Measurements from ENCODE around the gene RIC1. TPM values are rescaled to one million over a fixed set of nuclear protein-coding genes. Genes with fewer than 3 reads are reported as not detected.

Gene RIC1
- total and polyA plus RNA-seq, 2 of the 8 experiments (the other 6 are each of a cell fraction or from before 2014, with no cell fraction given), result 10.7 to 24.5 TPM

DNA sequence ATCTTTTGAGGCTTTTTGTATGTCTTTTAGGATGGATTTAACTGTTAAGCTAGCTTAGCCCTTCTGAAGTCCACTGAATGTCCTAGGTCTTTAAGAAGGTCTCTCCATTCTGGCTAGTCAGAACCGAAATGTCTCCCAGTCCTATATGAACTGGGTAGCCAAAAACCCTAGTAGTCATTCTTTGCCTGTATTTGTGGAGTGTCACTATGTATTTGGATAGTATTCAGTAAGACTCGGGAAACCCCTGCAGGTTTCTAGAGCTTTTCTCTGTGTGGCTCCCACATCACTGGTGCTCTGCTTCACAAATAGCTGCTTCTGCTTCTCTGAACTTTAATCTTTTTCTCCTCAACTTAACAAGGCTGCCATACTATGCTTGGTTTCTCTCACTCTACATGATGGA lies 68.0 kb downstream of the RIC1 start:
- DNase-seq (ENCODE audit: low read depth in 1 of 2, low spot score in 2 of 2) (no peak), FAIRE-seq (no peak)
- H2AFZ ChIP-seq (ENCODE audit: low read length), result no peak overlapping the region
- peaks cover 0 to 1% of the 10 kb centered on the region in 2 experiments for H4K20me1 ChIP-seq (replicated peaks in 1 of 2; ENCODE audit: control insufficient read depth in 1 of 2, insufficient read depth in 2 of 2, low read length in 2 of 2)
- no peaks in the 10 kb centered on the region; a peak in 1 of 4 replicates for H3K79me2 ChIP-seq (ENCODE audit: control insufficient read depth in 1 of 2, insufficient read depth in 2 of 2, low read length in 2 of 2)
- no peaks in the 10 kb centered on the region for H3K27me3 ChIP-seq (replicated peaks in 1 of 4; ENCODE audit: control insufficient read depth in 3 of 4, extremely low read depth in 1 of 4, insufficient read depth in 3 of 4, low read length in 3 of 4)
- no peak overlapping the region for H3K4me3 ChIP-seq (ENCODE audit: extremely low read depth in 1 of 4, insufficient read depth in 2 of 4, low read depth in 3 of 4, low read length in 4 of 4)
- H3K14ac ChIP-seq (ENCODE audit: insufficient read length), result no peak overlapping the region
- no peak overlapping the region for H2BK15ac ChIP-seq (ENCODE audit: low read length)
- H4K5ac ChIP-seq (ENCODE audit: insufficient read length, low read depth, low read length), result no peak overlapping the region
- H3K23me2 ChIP-seq (ENCODE audit: low read depth, low read length), result no peaks in the 10 kb centered on the region
- CTCF ChIA-PET (ENCODE audit: partially characterized antibody), result interaction anchor here (1.0 kb wide), 1 partner anchor 19 kb away, joined by 4 read pairs; no protein-coding TSS in a partner anchor
- no peaks in the 10 kb centered on the region for H3K4me1 ChIP-seq (replicated peaks in 1 of 4; ENCODE audit: control insufficient read depth in 3 of 4, insufficient read depth in 4 of 4, low read length in 3 of 4)
- no peaks in the 10 kb centered on the region for H3K36me3 ChIP-seq (ENCODE audit: control insufficient read depth in 2 of 4, insufficient read depth in 4 of 4, low read length in 3 of 4)
- POLR2A ChIA-PET (ENCODE audit: partially characterized antibody), result no interaction called here
- H3K9me3 ChIP-seq (ENCODE audit: insufficient read depth in 2 of 2, low read depth in 1 of 2, low read length in 1 of 2), result no peaks in the 10 kb centered on the region
- no peak overlapping the region for H2BK12ac ChIP-seq (ENCODE audit: low read depth, low read length)
- no peak overlapping the region for H3K4me2 ChIP-seq (ENCODE audit: insufficient read depth in 1 of 2, low read depth in 2 of 2, low read length in 2 of 2)
- H4K91ac ChIP-seq (replicated peaks; ENCODE audit: insufficient read length, low read length), result no peak overlapping the region
- no peak overlapping the region for H2BK120ac ChIP-seq (replicated peaks; ENCODE audit: low read depth, low read length)
- no peak overlapping the region for H4K8ac ChIP-seq (ENCODE audit: extremely low read depth, insufficient read depth, low read length)
- no peak overlapping the region for H3K27ac ChIP-seq (ENCODE audit: low read depth, low read length)
- H2BK20ac ChIP-seq (ENCODE audit: low read length), result no peak overlapping the region
- no peak overlapping the region for H3K18ac ChIP-seq (ENCODE audit: extremely low read depth, low read length)
- H3K9ac ChIP-seq (replicated peaks in 1 of 4; ENCODE audit: extremely low read depth in 1 of 4, low read depth in 3 of 4, low read length in 3 of 4), result no peak overlapping the region
- no peak overlapping the region for H3K23ac ChIP-seq (ENCODE audit: insufficient read length)
- no peak overlapping the region for H2AK5ac ChIP-seq (ENCODE audit: low read depth, low read length)
- H3K4ac ChIP-seq (replicated peaks; ENCODE audit: insufficient read length, low read depth, low read length), result no peak overlapping the region
- H2BK5ac ChIP-seq (ENCODE audit: low read depth, low read length), result no peak overlapping the region
- H3K79me1 ChIP-seq (ENCODE audit: low read depth, low read length), result no peaks in the 10 kb centered on the region; the same call in 1 of the 2 replicates
- no peak overlapping the region for H3K56ac ChIP-seq (replicated peaks; ENCODE audit: insufficient read length, low read depth, low read length)
- WGBS, 2 experiments (ENCODE audit: extremely low coverage in 1 of 2, insufficient coverage in 1 of 2, insufficient read length in 1 of 2, insufficient replicate concordance in 2 of 2, low coverage in 1 of 2, low lambda C conversion rate in 2 of 2, missing lambda C conversion rate in 1 of 2), result 84% methylated on average over 2 of the region's 2 CpGs; no CpG with 5 or more reads in 1 of the 2 experiments
- no peak for TF ChIP-seq TCF12 (IDR thresholded peaks at IDR 0.05; ENCODE audit: low read depth, low read length)
- no peak for TF ChIP-seq NANOG (IDR thresholded peaks at IDR 0.05; ENCODE audit: insufficient read depth, low read depth, low read length, poor library complexity, severe bottlenecking)
- no peak for TF ChIP-seq SIN3A (conservative IDR thresholded peaks at IDR 0.05 in 1 of 2, IDR thresholded peaks at IDR 0.05 in 1 of 2; ENCODE audit: low read depth in 1 of 2, low read length in 2 of 2)
- TF ChIP-seq RBBP5 (IDR thresholded peaks at IDR 0.05; ENCODE audit: borderline replicate concordance, low read depth, low read length), result no peak
- TF ChIP-seq RXRA (IDR thresholded peaks at IDR 0.05; ENCODE audit: insufficient read depth, low read depth, low read length), result no peak
- no peak for TF ChIP-seq CHD1 (IDR thresholded peaks at IDR 0.05; ENCODE audit: low read depth, low read length)
- TF ChIP-seq, protein P1, sequence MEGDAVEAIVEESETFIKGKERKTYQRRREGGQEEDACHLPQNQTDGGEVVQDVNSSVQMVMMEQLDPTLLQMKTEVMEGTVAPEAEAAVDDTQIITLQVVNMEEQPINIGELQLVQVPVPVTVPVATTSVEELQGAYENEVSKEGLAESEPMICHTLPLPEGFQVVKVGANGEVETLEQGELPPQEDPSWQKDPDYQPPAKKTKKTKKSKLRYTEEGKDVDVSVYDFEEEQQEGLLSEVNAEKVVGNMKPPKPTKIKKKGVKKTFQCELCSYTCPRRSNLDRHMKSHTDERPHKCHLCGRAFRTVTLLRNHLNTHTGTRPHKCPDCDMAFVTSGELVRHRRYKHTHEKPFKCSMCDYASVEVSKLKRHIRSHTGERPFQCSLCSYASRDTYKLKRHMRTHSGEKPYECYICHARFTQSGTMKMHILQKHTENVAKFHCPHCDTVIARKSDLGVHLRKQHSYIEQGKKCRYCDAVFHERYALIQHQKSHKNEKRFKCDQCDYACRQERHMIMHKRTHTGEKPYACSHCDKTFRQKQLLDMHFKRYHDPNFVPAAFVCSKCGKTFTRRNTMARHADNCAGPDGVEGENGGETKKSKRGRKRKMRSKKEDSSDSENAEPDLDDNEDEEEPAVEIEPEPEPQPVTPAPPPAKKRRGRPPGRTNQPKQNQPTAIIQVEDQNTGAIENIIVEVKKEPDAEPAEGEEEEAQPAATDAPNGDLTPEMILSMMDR (IDR thresholded peaks at IDR 0.05; ENCODE audit: control extremely low read depth in 1 of 3, insufficient read depth in 1 of 3, low read depth in 1 of 3, low read length in 3 of 3), result no peak
- TF ChIP-seq, protein P2, sequence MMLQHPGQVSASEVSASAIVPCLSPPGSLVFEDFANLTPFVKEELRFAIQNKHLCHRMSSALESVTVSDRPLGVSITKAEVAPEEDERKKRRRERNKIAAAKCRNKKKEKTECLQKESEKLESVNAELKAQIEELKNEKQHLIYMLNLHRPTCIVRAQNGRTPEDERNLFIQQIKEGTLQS (IDR thresholded peaks at IDR 0.05; ENCODE audit: insufficient read depth, low read depth, low read length), result no peak
- TF ChIP-seq YY1 (IDR thresholded peaks at IDR 0.05; ENCODE audit: low read depth, low read length), result no peak
- TF ChIP-seq EP300 (IDR thresholded peaks at IDR 0.05; ENCODE audit: borderline replicate concordance in 1 of 2, low read depth in 2 of 2, low read length in 2 of 2), result no peak
